ENCODE results near the gene UHRF1. TPM values are rescaled to one million over a fixed set of nuclear protein-coding genes. Genes with fewer than 3 reads are reported as not detected.

UHRF1 gene
- total and polyA plus RNA-seq, 2 of the 13 experiments (the other 11 are each of a cell fraction or from before 2014, with no cell fraction given) = 6.8 to 78.4 TPM

GRCh38 chr19:4969772-4970531, 60.7 kb downstream of the UHRF1 start (continued):
- TF ChIP-seq ZBTB34 (CRISPR knock-in tag; IDR thresholded peaks at IDR 0.05) (no peak), ZNF382 (CRISPR knock-in tag; IDR thresholded peaks at IDR 0.05; ENCODE audit: borderline replicate concordance) (no peak), ZSCAN31 (CRISPR knock-in tag; IDR thresholded peaks at IDR 0.05; ENCODE audit: low read depth) (no peak), ZNF773 (CRISPR knock-in tag; IDR thresholded peaks at IDR 0.05; ENCODE audit: borderline replicate concordance) (no peak), KDM1A (CRISPR knock-in tag; IDR thresholded peaks at IDR 0.05) (no peak), ZSCAN29 (CRISPR knock-in tag; conservative IDR thresholded peaks at IDR 0.05) (0 out of 2 replicates have a peak, but pooled peaks have one; percentile 33), RBAK (CRISPR knock-in tag; IDR thresholded peaks at IDR 0.05) (no peak), ZNF333 (CRISPR knock-in tag; IDR thresholded peaks at IDR 0.05; ENCODE audit: borderline replicate concordance) (no peak), ZNF678 (CRISPR knock-in tag; IDR thresholded peaks at IDR 0.05) (no peak), ZNF121 (CRISPR knock-in tag; IDR thresholded peaks at IDR 0.05) (no peak), ZNF577 (CRISPR knock-in tag; IDR thresholded peaks at IDR 0.05; ENCODE audit: borderline replicate concordance, low read depth) (no peak), FUBP1 (CRISPR knock-in tag; IDR thresholded peaks at IDR 0.05; ENCODE audit: borderline replicate concordance) (no peak), ZNF446 (CRISPR knock-in tag; IDR thresholded peaks at IDR 0.05) (no peak), ZNF34 (CRISPR knock-in tag; IDR thresholded peaks at IDR 0.05; ENCODE audit: borderline replicate concordance) (no peak), MBD4 (IDR thresholded peaks at IDR 0.05; ENCODE audit: borderline replicate concordance, low read length) (no peak), ZNF777 (CRISPR knock-in tag; IDR thresholded peaks at IDR 0.05) (no peak), EZH2 (conservative IDR thresholded peaks at IDR 0.05; ENCODE audit: low read depth, low read length) (no peak), ZMAT3 (CRISPR knock-in tag; conservative IDR thresholded peaks at IDR 0.05) (no peak), DPF2 (CRISPR knock-in tag; IDR thresholded peaks at IDR 0.05; ENCODE audit: borderline replicate concordance, low read depth) (no peak), ZNF256 (CRISPR knock-in tag; conservative IDR thresholded peaks at IDR 0.05) (no peak), SKI (IDR thresholded peaks at IDR 0.05; ENCODE audit: partially characterized antibody) (no peak), ZNF800 (CRISPR knock-in tag; IDR thresholded peaks at IDR 0.05) (no peak), KMT2A (CRISPR knock-in tag; IDR thresholded peaks at IDR 0.05) (no peak), MYC (CRISPR knock-in tag; IDR thresholded peaks at IDR 0.05; ENCODE audit: borderline replicate concordance) (0 out of 2 replicates have a peak, but pooled peaks have one; percentile 23)
- TF ChIP-seq, protein P1, sequence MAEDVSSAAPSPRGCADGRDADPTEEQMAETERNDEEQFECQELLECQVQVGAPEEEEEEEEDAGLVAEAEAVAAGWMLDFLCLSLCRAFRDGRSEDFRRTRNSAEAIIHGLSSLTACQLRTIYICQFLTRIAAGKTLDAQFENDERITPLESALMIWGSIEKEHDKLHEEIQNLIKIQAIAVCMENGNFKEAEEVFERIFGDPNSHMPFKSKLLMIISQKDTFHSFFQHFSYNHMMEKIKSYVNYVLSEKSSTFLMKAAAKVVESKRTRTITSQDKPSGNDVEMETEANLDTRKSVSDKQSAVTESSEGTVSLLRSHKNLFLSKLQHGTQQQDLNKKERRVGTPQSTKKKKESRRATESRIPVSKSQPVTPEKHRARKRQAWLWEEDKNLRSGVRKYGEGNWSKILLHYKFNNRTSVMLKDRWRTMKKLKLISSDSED (CRISPR knock-in tag; IDR thresholded peaks at IDR 0.05) = no peak
